IgD-negative memory B cell (primary cell): Measurements from ENCODE around the gene FGF10. TPM values are rescaled to one million over a fixed set of nuclear protein-coding genes. Genes with fewer than 3 reads are reported as not detected.

Experiments
- H3K27ac Mint-ChIP-seq, 3 donors: one replicate each; pipeline ENCODE4 v1.8.0; 2020 to 2022; ENCODE audit warnings: mild to moderate bottlenecking in 3 of 3, mixed read lengths in 3 of 3, moderate library complexity in 1 of 3
- H3K27me3 Mint-ChIP-seq: one replicate; pipeline ENCODE4 v1.8.0; 2021; ENCODE audit warnings: mixed read lengths
- H3K36me3 Mint-ChIP-seq: one replicate; pipeline ENCODE4 v1.8.0; 2020; ENCODE audit warnings: mild to moderate bottlenecking, mixed read lengths
- H3K4me1 Mint-ChIP-seq, 3 donors: one replicate each; pipeline ENCODE4 v1.8.0; 2020 to 2022; ENCODE audit warnings: mixed read lengths in 3 of 3, mild to moderate bottlenecking in 1 of 3
- H3K4me3 Mint-ChIP-seq, 4 donors: one replicate each; pipeline ENCODE4 v1.8.0; 2020 to 2022; ENCODE audit warnings: mild to moderate bottlenecking in 4 of 4, mixed read lengths in 4 of 4, moderate library complexity in 3 of 4
- H3K9me3 Mint-ChIP-seq, 3 donors: one replicate each; pipeline ENCODE4 v1.8.0; 2020 to 2021; ENCODE audit warnings: mixed read lengths in 3 of 3, mild to moderate bottlenecking in 1 of 3
- polyA plus RNA-seq: library from polyadenylated mRNA; unstranded; fragments of 300-500 nt; fragmentation: Illumina TruSeq; gene quantifications from one replicate; pipeline ENCODE4 v1.2.3, GENCODE V29; 2021

FGF10 gene
- not detected for polyA plus RNA-seq

- Mint-ChIP-seq H3K9me3 (peaks cover 2 to 8% (median 6%) of the 10 kb centered on the region in 3 donors), H3K4me3 (peak within 1 kb of the TSS in 1 of 4 donors; percentile 77), H3K36me3 (no peaks in the 10 kb centered on the region), H3K4me1 (peaks cover 0 to 2% (median 1%) of the 10 kb centered on the region in 3 donors), H3K27ac (no peak within 1 kb of the TSS), H3K27me3 (peaks cover 26% of the 10 kb centered on the region)
Measured at GRCh38 chr5:44389090-44389822, at the start of gene FGF10. Gene FGF10 (minus strand): TSS chr5:44389420. CDS start chr5:44388682, 738 bp downstream.

GRCh38 chr5:44426944-44427343 is 37.7 kb upstream of the FGF10 start:
- no peaks in the 10 kb centered on the region for H3K4me1 Mint-ChIP-seq
- H3K4me3 Mint-ChIP-seq, result no peak overlapping the region
- no peaks in the 10 kb centered on the region for H3K27me3 Mint-ChIP-seq
- no peak overlapping the region for H3K27ac Mint-ChIP-seq
- H3K36me3 Mint-ChIP-seq, result peaks cover 1% of the 10 kb centered on the region
- peaks cover 0 to 15% (median 0%) of the 10 kb centered on the region in 3 donors for H3K9me3 Mint-ChIP-seq

GRCh38 chr5:44412286-44412685 is 23.1 kb upstream of the FGF10 start:
- H3K9me3 Mint-ChIP-seq, result peaks cover 0 to 7% (median 1%) of the 10 kb centered on the region in 3 donors
- H3K4me1 Mint-ChIP-seq, result no peaks in the 10 kb centered on the region
- no peak overlapping the region for H3K4me3 Mint-ChIP-seq
- no peak overlapping the region for H3K27ac Mint-ChIP-seq
- H3K27me3 Mint-ChIP-seq, result no peaks in the 10 kb centered on the region
- no peaks in the 10 kb centered on the region for H3K36me3 Mint-ChIP-seq

- no peaks in the 10 kb centered on the region for H3K36me3 Mint-ChIP-seq
- peaks cover under 1 to 8% (median 1%) of the 10 kb centered on the region in 3 donors for H3K9me3 Mint-ChIP-seq
- no peak overlapping the region for H3K27ac Mint-ChIP-seq
- no peaks in the 10 kb centered on the region for H3K27me3 Mint-ChIP-seq
- peaks cover 0 to 1% (median 0%) of the 10 kb centered on the region in 3 donors for H3K4me1 Mint-ChIP-seq
- no peak overlapping the region for H3K4me3 Mint-ChIP-seq
Measured at GRCh38 chr5:44402084-44402483, 12.9 kb upstream of the FGF10 start.

- H3K4me3 Mint-ChIP-seq, result no peak overlapping the region
- H3K27me3 Mint-ChIP-seq, result no peaks in the 10 kb centered on the region
- H3K9me3 Mint-ChIP-seq, result peaks cover 1 to 11% (median 3%) of the 10 kb centered on the region in 3 donors
- no peak overlapping the region for H3K27ac Mint-ChIP-seq
- no peaks in the 10 kb centered on the region for H3K36me3 Mint-ChIP-seq
- peaks cover 0 to 1% (median 0%) of the 10 kb centered on the region in 3 donors for H3K4me1 Mint-ChIP-seq
Measured at GRCh38 chr5:44401611-44402010, 12.4 kb upstream of the FGF10 start.

- no peak overlapping the region for H3K4me3 Mint-ChIP-seq
- peaks cover 1 to 18% (median 3%) of the 10 kb centered on the region in 3 donors for H3K9me3 Mint-ChIP-seq
- H3K27me3 Mint-ChIP-seq, result no peaks in the 10 kb centered on the region
- no peaks in the 10 kb centered on the region for H3K4me1 Mint-ChIP-seq
- no peaks in the 10 kb centered on the region for H3K36me3 Mint-ChIP-seq
- H3K27ac Mint-ChIP-seq, result no peak overlapping the region
Measured at GRCh38 chr5:44398382-44398781, 9.2 kb upstream of the FGF10 start.

GRCh38 chr5:44396312-44396711 is 7.1 kb upstream of the FGF10 start:
- no peak overlapping the region for H3K27ac Mint-ChIP-seq
- no peaks in the 10 kb centered on the region for H3K36me3 Mint-ChIP-seq
- H3K4me3 Mint-ChIP-seq, result no peak overlapping the region
- peaks cover 1 to 18% (median 5%) of the 10 kb centered on the region in 3 donors for H3K9me3 Mint-ChIP-seq
- H3K27me3 Mint-ChIP-seq, result no peaks in the 10 kb centered on the region
- no peaks in the 10 kb centered on the region for H3K4me1 Mint-ChIP-seq

GRCh38 chr5:44390351-44390750 is 1.1 kb upstream of the FGF10 start:
- H3K36me3 Mint-ChIP-seq, result no peaks in the 10 kb centered on the region
- H3K27me3 Mint-ChIP-seq, result peaks cover 26% of the 10 kb centered on the region

GRCh38 chr5:44389823-44390143 is 563 bp upstream of the FGF10 start:
- H3K4me3 Mint-ChIP-seq, result no peak overlapping the region
- H3K9me3 Mint-ChIP-seq, result peaks cover 2 to 11% (median 6%) of the 10 kb centered on the region in 3 donors
- H3K27me3 Mint-ChIP-seq, result peaks cover 26% of the 10 kb centered on the region
- H3K27ac Mint-ChIP-seq, result no peak overlapping the region
- H3K4me1 Mint-ChIP-seq, result peaks cover 0 to 2% (median 1%) of the 10 kb centered on the region in 3 donors
- no peaks in the 10 kb centered on the region for H3K36me3 Mint-ChIP-seq

More at GRCh38 chr5:44390351-44390750, 1.1 kb upstream of the FGF10 start:
- Mint-ChIP-seq H3K4me3 (no peak overlapping the region), H3K27ac (no peak overlapping the region), H3K9me3 (peaks cover 2 to 11% (median 6%) of the 10 kb centered on the region in 3 donors), H3K4me1 (peaks cover 0 to 2% (median 1%) of the 10 kb centered on the region in 3 donors)

- H3K4me3 Mint-ChIP-seq, result peak overlapping the region in 1 of 4 donors; percentile 77
- H3K9me3 Mint-ChIP-seq, result peaks cover 2 to 6% (median 5%) of the 10 kb centered on the region in 3 donors
- H3K36me3 Mint-ChIP-seq, result no peaks in the 10 kb centered on the region
- no peak overlapping the region for H3K27ac Mint-ChIP-seq
- H3K4me1 Mint-ChIP-seq, result peaks cover 0 to 2% (median 1%) of the 10 kb centered on the region in 3 donors
- peaks cover 26% of the 10 kb centered on the region for H3K27me3 Mint-ChIP-seq
Measured at GRCh38 chr5:44388321-44389089, 715 bp downstream of the FGF10 start.

- H3K4me1 Mint-ChIP-seq, result peaks cover 0 to 2% (median 1%) of the 10 kb centered on the region in 3 donors
- H3K27ac Mint-ChIP-seq, result no peak overlapping the region
- H3K4me3 Mint-ChIP-seq, result peak overlapping the region in 2 of 4 donors; percentile 60 to 77
- H3K27me3 Mint-ChIP-seq, result peaks cover 26% of the 10 kb centered on the region
- no peaks in the 10 kb centered on the region for H3K36me3 Mint-ChIP-seq
- H3K9me3 Mint-ChIP-seq, result peaks cover 2 to 6% (median 5%) of the 10 kb centered on the region in 3 donors
Measured at GRCh38 chr5:44387921-44388320, 1.3 kb downstream of the FGF10 start.

GRCh38 chr5:44387406-44387805 is 1.8 kb downstream of the FGF10 start:
- peaks cover 26% of the 10 kb centered on the region for H3K27me3 Mint-ChIP-seq
- peaks cover 0 to 2% (median 1%) of the 10 kb centered on the region in 3 donors for H3K4me1 Mint-ChIP-seq
- H3K27ac Mint-ChIP-seq, result no peak overlapping the region
- peaks cover 2 to 6% (median 5%) of the 10 kb centered on the region in 3 donors for H3K9me3 Mint-ChIP-seq
- H3K4me3 Mint-ChIP-seq, result no peak overlapping the region
- no peaks in the 10 kb centered on the region for H3K36me3 Mint-ChIP-seq

- Mint-ChIP-seq H3K9me3 (peaks cover 2 to 5% (median 2%) of the 10 kb centered on the region in 3 donors), H3K4me1 (peaks cover 0 to 2% (median 1%) of the 10 kb centered on the region in 3 donors), H3K4me3 (no peak overlapping the region), H3K27ac (no peak overlapping the region), H3K36me3 (no peaks in the 10 kb centered on the region), H3K27me3 (peaks cover 25% of the 10 kb centered on the region)
Measured at GRCh38 chr5:44385291-44385900, 3.8 kb downstream of the FGF10 start.

GRCh38 chr5:44384816-44385215 is 4.4 kb downstream of the FGF10 start:
- Mint-ChIP-seq H3K4me1 (peaks cover 0 to 1% (median 1%) of the 10 kb centered on the region in 3 donors), H3K27me3 (peaks cover 22% of the 10 kb centered on the region), H3K9me3 (peaks cover 0 to 2% (median 2%) of the 10 kb centered on the region in 3 donors), H3K27ac (no peak overlapping the region), H3K36me3 (no peaks in the 10 kb centered on the region), H3K4me3 (no peak overlapping the region)

- Mint-ChIP-seq H3K4me3 (no peak overlapping the region), H3K27ac (no peak overlapping the region), H3K36me3 (no peaks in the 10 kb centered on the region), H3K27me3 (peaks cover 7% of the 10 kb centered on the region), H3K9me3 (peaks cover 2 to 8% (median 5%) of the 10 kb centered on the region in 3 donors), H3K4me1 (no peaks in the 10 kb centered on the region)
Measured at GRCh38 chr5:44382894-44383293, 6.3 kb downstream of the FGF10 start.
